HG02938 (cell line): ENCODE results near the gene DLX6.

Source experiments
- ATAC-seq: cut with Tn5 transposase; IDR thresholded peaks from one replicate; pipeline ENCODE4 v1.9.1; 2021; ENCODE audit warnings: mild to moderate bottlenecking, moderate library complexity; ENCODE audit not compliant: unreplicated experiment

DLX6 gene

DNA sequence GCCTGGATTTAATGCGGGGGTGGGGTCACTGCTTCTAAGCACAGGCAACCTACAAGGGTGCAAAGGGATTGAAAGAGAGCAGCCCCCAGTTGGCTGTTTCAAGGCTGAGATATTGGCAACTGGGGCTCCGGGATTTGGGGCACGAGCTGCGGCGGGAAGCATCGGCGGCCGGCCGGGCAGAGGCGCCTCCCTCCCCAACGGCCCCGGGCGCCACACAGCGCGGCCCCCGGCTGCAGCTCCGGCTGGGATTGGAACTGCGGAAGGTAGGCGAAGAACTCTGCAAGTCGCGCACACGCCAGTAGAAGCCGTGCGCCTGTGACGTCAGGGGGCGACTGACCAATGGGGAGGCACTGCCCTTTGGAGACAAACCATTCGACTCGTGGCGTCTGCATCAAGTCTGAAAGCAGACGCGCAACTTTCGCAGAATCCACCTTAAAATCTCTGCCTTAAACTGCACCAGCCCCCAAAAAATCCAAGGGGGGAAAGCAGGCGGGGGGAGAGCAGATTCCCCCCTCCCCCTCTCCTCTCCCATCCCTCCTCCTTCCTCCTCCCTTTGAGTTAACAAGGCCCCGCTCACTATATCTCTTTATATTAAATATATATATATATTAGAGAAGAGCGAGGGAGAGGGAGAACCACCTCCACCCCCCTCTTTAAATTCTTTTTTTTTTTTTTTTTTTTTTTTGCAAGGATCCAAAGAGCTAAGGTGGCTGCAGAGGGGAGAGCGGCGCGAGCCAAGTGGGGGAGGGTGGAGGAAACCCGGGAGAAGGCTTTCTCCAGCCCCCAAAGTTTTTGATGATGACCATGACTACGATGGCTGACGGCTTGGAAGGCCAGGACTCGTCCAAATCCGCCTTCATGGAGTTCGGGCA is at the start of gene DLX6:
Gene DLX6, plus strand, starts transcription at position 371 of the 872 bp plus-strand sequence. Its CDS starts 425 bp downstream, at position 796.
- peak; percentile 51 for ATAC-seq

DNA sequence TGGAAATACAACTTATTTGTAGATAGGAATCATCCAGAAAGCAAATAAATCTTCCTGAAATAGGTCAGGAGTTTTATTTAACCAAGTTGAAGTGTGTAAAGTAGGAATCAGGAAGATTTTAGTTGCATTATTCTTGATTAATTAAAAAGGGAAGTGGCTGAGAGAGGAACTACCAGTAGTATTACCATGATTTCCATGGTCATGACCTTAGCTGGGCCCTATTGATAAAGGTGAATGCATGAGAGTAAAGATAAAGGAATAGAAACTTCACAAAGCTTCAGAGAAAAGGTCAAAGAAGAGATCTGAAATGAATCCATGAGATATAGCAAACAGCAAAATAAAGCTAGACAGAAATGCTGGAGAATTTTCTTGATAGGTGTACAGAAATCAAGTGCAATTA is 46.2 kb upstream of the DLX6 start:
- no peak for ATAC-seq

DNA sequence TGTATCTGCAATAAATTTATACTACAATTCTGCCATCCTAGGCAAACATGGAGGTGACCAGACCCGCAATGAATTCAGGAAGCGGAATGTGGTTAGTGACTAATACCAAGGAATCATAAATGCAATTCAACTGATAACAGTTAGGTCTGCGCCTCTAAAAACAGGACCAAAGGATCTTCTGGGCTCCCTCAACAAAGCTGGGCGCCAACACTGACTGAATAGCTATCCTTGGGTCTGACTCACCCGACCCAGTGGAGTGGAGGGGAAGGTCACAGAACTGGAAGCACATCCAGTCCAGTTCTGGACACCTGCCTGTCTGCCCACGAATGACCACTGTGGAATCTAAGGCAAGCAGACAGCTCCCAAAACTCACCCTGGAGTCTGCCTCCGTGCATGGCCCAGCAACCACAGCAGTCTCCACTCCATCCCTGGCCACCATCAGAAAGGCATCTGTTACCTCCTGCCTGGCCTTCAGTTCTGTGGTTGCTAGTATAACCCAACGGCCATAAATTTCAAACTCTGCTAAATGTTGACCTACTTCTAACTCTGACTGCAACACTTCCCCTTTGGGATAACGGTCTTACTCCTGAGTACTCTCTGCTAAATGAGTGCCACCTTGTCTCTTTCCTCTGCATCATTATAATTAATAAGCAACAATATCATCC is 43.0 kb upstream of the DLX6 start:
- no peak for ATAC-seq

DNA sequence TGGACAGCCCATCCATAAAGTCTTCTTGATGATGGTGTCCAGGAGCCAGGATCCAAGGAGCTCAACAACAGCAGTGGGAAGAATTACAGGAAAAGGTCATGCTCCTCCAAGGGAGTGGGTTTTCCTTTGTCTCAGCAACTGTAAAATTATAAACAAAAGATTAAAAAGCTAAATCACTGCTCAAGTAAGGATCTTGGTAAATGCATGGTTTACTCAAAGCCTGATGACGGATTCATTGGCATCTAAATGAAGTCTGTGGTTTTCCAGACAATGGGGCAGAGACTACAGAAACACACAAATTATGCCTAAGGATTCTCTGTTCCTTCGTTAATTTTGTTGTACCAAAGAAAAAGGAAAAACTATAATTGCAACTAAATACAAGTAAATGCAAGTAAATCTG is 36.4 kb upstream of the DLX6 start:
- no peak for ATAC-seq

DNA sequence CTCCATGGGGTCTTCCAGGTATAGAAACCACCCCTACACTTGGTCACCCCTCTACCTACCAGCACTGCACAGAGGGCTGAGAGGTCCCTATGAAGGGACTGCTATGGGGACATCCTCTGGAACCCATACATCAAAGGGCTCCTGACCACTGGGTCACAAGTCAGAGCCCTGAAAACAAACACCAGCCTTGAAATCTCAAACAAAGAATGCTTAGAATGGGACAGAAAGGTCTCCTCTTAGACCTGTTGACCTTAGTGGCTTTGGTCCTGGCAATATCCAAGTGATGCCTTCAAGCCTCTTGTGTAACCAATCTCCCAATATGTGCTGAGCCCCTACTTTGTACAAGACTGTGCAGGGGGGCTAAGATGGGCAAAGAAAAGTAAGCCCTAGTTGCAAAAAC is 34.6 kb upstream of the DLX6 start:
- ATAC-seq, result no peak

DNA sequence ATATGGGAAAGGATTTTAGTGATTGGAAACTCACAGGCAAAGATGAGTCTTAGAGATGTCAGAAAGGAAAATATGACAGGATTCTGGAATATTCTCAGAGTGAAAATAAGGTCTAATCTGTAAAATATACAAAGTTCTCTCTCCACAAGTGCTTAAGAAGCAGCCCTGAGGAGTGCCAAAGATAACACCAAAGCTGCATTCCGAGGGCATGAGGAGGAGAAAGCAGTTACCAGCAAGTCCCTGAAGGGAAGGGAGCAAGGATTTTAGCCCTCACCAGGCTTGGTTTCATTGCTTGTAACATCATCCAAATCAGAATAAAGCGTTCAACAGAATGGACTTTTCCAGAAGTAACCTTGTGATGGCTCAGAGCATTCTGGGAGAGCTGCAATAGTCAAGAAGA is 31.4 kb upstream of the DLX6 start:
- ATAC-seq, result no peak

DNA sequence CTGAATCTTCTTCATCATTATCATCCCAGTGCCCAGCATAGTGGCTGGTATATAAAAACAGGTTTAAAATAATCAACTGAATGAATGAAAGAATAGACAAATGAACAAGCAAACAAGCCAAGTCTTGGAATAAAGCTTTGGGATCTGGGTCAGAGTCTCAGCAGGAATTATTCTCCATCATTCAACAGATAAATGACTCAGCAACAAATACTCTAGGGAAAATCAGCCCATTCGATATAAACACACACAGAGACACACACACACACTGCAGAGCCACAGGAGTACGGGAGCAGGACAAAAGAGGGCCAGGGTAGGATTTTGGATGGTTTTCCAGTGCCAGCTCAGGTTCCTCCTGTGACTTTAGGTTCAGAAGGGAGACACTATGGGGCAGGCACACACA is 29.2 kb upstream of the DLX6 start:
- no peak for ATAC-seq

DNA sequence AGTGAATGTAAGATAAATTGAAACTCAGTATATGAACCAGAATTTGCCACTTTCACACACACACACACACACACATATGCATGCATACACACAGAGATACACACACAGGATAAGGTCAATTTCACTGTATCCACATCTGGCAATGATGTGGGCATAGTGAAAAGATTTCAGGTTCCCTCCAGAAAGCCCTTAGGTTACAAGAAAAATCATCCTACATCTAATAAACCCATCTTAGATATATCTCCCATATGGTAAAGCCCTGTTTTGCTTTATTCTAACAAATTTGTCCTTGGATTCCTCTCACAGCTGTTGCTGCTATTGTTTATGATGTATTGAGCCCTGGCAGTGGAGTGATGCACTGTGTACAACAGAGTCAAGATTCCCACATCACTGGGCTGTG is 27.9 kb upstream of the DLX6 start:
- no peak for ATAC-seq

DNA sequence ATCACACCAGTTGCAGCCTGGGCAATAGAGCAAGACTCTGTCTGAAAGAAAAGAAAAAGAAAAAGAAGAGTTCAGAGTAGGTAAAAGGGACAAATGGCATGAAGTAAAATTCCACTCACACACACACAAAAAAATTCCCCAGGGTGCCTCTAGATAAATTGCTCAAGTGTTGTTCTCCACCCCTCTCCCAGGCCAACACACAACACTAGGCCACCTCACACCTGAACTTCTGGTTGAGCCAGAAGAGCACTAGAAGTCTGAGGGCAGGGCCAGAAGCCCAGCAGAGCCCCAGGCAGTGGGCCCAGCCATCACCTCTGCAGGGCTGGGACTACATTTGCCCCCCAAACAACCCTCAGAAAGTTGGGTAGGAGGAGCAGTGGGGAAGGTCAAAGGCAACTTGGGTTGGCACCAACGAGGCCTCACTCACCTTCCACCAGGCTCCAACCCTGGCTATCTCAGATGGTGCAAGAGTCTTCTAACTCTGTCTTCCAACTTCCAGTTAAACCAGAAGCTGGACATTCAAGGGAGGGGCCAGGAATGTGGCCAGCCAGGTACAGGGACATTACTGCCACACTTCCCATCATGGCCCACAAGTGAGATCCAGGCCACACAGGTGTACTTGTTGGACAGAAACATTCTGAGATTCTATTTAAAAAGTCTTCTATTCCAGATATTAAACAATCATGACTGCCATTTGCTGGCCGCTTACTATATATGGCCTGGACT is 25.6 kb upstream of the DLX6 start:
- no peak for ATAC-seq

DNA sequence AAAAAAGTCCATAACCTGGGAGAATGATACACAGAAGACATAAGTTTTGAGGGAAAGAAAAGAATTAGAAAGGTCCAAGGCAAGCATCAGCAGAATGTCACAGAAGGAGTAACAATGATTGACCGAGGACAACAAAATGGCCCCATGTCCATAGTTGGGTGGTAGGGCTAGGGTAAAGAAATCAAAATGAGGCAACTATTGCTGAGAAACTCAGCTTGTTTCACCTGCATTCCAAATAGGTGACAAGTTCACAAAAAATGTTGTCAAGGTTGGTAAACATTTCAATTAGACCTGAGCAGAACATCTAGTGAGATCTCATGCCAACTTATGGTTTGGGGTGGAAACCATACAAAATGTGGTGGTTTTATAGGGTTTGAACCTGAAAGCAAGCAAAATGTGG is 22.8 kb upstream of the DLX6 start:
- ATAC-seq, result no peak

DNA sequence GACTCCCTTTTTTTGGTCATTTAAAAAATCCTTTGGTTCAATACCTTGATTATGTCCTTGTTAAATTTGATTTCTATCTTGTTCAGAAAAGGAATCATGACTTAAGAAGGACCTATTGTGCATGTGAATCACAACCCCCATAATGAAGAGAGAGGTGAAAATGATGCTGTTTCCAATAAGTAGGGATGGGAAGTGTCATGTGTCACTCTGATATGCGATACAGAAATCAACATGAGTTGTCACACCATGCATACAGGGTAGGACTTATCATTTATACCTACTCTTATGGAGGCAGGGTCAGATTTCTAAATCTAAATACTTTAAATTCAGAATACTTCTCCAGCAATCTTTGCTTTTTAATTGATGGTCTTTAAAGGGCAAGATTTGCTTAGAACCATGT is 19.4 kb upstream of the DLX6 start:
- no peak for ATAC-seq

DNA sequence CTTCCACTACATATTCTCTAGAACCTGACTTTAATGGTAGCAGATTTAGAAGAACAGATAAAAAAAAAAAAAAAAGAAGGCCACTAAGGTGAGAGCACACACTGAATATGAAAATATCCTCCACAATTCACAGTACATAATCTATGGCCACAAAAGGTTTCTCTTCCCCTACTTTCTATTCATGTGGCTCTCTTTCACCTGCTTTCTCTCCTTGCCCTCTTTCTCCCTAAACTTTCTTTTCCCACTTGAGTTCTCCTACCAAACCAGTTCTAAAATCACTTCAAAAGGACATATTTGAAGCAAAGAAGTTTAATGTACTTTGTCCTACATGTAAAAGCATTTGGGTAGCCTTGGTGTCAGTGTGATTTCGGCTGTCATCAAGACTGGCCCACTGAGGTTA is 18.5 kb upstream of the DLX6 start:
- no peak for ATAC-seq

DNA sequence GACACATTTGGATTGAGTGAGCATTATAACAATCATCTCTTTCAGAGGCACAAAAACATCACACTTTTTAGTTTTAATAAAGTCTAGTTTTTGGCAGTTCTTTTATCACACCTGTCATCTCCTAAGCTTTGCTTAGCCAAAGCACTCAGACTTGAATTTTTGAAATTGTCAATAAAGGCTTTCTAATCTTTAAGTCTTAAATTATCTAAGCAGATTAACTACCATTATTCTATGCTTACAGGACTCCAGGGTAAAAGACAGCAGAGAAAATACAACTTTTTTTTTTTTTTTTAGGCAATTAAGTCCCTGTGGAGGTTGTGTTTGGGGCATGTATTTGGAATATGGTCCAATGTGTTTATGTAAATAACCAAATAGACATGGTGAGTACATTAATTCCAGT is 17.6 kb upstream of the DLX6 start:
- no peak for ATAC-seq

DNA sequence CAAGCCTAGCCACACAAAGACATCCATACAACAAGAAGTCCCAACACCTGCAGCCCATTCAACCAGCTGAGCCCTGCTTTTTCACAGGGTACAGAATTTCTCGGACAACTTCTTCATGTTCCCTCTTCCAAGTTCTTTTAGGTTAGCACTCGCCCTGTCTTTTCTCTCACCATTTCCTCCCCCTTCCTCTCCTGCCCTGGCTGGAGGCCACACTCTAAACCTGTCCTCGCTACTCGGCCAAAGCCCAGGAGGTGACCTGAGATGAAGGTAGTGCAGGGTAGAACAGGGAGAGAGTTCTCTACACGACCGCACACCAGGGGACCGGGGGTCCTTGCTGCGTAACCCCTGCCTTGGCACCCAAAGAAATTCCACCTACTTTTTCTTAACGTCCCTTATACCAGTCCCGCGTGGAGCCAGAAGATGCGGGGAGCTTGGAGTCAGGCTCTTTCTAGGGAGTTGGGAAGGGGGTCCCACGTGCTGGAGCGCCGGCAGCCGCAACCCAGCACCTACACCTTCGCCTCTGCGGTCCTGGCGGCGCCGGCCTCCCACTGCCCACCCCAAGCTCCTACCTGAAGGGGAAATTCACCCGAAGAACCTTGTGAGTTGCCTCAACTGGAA is 16.0 kb upstream of the DLX6 start:
- ATAC-seq, result no peak

DNA sequence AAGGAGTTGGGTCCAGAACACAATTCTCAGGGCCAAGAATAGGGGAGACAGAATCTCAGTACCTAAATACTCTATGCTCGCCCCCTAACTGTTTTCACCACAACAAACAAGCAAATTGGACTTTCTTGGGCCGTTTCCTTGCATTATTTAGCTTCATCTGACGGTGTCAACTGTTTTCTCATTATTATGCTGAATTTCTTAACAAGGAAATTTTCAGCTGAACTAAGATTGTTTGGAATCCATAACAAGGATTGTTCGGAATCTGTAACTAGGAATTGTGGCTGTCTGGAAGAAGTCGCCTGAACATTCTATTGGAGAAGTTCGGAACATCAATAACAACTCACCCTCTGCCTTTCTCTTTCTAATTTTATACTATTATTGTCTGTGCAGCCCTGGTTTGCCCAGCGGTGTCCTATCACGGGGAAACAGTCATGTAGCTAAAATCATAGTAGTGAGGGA is 15.5 kb upstream of the DLX6 start:
- ATAC-seq, result no peak

DNA sequence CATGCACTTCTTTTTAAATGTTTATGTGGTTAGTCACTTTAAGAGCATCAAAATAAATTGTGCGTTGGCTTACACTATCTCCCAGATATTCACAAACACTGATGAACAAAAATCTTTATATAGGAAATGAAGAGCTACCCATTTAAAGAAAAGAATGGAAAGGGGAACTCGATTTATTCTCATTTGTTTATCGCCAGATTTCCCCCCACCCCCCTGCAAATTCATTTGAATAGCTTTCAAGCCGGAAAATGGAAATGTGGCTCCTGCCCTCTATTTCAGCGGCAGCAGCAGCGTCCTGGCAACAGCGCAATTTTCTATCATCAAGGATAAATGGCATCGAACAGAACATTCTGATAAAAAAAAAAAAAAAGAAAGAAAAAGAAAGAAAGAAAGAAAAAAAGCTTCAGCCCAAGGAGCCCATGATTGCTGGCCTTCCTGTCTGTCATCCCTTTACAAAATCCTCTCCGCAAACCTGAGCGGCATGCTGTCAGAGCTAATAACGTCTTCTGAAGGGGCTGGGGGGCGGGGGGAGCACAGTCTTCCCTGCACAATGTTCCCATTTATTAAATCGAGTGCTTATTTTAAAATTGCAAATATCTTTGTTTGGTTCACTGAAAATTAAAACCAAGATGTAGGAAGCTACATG is 13.7 kb upstream of the DLX6 start:
- ATAC-seq, result no peak

DNA sequence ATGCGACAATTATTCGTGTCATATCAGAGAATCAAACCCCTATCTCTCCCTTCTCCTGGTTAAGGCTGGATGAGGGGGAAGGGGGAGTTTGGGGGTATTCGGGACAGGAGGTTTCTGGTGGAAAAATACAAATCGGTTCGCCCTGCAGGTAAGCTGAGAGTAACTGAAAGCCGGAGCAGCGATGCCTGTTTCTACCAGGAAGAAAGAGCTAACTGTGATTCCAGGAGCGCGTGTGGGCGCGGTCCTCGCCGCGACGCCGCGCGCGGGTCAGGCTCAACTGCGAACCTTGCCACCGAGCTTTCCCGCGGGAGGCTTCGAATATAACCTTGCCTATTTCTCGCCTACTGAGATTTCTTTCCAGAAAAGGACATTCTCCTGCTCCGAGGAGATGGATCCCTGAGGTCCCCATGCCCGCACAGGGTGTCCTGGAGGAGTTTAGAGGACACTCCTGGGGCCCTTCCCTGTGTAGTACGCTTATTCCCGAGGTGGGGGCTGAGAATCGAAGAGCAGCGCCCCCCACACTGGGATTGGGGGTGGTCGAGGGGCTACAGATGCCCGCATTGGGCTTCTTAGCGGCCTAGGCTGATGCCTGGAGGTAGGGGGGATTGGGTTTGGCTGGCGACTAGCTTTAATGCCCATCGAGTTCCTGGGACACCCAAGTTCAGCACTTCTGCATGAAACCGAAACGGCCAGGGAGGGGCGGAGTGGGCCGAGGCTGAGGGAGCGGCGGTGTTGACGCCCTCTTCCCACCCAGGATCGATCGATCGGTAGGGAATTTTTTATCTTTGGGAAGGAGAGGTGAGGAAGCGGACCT is 13.0 kb upstream of the DLX6 start:
- no peak for ATAC-seq

DNA sequence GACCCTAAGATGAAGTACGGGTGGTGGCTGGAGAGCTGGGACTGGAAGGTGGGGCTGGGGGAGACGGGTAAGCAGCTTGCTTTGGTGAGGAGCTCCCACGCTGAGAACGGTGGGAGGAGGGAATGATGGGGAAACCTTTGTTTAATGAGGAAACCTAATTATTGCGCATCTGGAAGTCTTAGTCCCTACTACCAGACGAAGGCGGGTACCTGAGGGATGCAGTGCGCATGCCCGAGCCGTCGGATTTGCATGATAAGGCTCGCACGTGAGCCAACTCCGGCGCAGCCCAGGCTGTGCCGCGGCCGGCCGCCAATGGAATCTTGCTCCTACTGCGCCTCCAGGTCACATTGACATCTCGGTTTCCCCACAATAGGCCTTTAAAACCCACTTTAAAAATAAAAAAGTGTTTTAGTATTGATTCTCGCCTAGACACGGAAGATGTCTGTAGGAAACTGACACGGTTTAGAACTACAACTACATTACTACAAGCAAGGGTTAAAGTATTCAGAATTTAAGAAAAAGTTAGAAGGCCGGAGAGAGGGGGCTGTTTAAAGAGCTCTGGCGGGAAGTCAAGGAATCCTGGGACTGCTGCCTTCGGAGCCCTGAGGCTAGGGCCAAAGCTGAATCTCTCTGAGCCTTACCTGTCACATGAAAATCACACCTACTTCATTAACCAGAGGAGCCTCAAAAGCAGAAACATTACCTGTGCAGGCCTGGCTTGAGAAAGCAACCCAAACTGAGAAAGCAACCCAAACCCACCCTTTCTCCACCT is 12.1 kb upstream of the DLX6 start:
- no peak for ATAC-seq

DNA sequence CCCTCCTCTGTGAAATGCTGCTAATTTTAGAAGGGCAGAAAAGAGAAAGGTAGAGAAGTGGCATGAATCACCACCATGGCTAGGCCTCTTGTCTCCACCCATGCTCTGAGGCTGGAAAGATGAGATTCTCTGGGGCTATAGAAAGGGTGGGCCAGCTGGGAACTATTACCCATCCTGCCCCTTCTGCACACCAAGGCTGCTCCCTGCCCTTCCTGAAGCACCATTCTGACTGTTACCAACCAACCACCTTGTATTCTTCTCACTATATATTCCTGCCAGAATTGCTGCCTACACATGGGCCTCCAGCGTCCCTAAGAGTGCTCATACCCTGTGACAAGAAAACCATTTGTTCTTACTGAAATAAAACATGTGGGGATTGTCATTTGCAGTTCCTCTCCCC is 11.4 kb upstream of the DLX6 start:
- no peak for ATAC-seq
